Activated CD8-positive, alpha-beta T cell treated with anti-CD3 and anti-CD28 coated beads, Interleukin-2, amount 10 ng/mL, durations not matched to agents 7 days and 5 days (primary cell): Measurements from ENCODE around the gene PRKAG2. TPM values are rescaled to one million over a fixed set of nuclear protein-coding genes. Genes with fewer than 3 reads are reported as not detected.
A peak's percentile ranks its signal among the peaks of the same experiment; 100 is the strongest.

Source experiments
- ATAC-seq: fragments of 150-1000 bp; cut with Tn5 transposase; one replicate; pipeline ENCODE4 v1.10.0; 2021; ENCODE audit warnings: moderate library complexity
- CTCF ChIA-PET: fragments of 350-600 bp; sonication (Branson Sonifier 250); formaldehyde crosslinking; loops from one replicate; lab custom pipeline; 2021; ENCODE audit warnings: antibody characterized with exemption; lab: Charles Lee
- POLR2A ChIA-PET: fragments of 350-600 bp; sonication (Branson Sonifier 250); formaldehyde crosslinking; loops from one replicate; lab custom pipeline; 2021; ENCODE audit warnings: antibody characterized with exemption; lab: Charles Lee
- DNase-seq: peaks from one replicate; pipeline ENCODE4 v3.0.0-alpha.2; 2020
- H3K27ac Mint-ChIP-seq: one replicate; pipeline ENCODE4 v1.8.0; 2021; ENCODE audit warnings: mild to moderate bottlenecking, mixed read lengths
- H3K27me3 Mint-ChIP-seq: one replicate; pipeline ENCODE4 v1.8.0; 2021; ENCODE audit warnings: low read depth, mixed read lengths
- H3K36me3 Mint-ChIP-seq: one replicate; pipeline ENCODE4 v1.8.0; 2021; ENCODE audit warnings: low read depth, mixed read lengths
- H3K4me1 Mint-ChIP-seq: one replicate; pipeline ENCODE4 v1.8.0; 2021; ENCODE audit warnings: low read depth, mixed read lengths
- H3K4me3 Mint-ChIP-seq: one replicate; pipeline ENCODE4 v1.8.0; 2021; ENCODE audit warnings: mild to moderate bottlenecking, mixed read lengths
- H3K9me3 Mint-ChIP-seq: one replicate; pipeline ENCODE4 v1.8.0; 2022; ENCODE audit warnings: mixed read lengths; ENCODE audit not compliant: insufficient read depth
- total RNA-seq, 2 experiments: library from RNA; stranded (reverse); gene quantifications; one replicate each; pipeline ENCODE4 v1.2.3, GENCODE V29; 2021

The PRKAG2 gene
- total RNA-seq, 2 experiments from 2014 or later, result 23.6 to 28.3 TPM

GRCh38 chr7:151851782-151852181 is 25.1 kb downstream of the PRKAG2 start:
- Mint-ChIP-seq H3K36me3 (no peaks in the 10 kb centered on the region), H3K9me3 (no peaks in the 10 kb centered on the region), H3K4me3 (peak overlapping the region; percentile 53), H3K27me3 (no peaks in the 10 kb centered on the region), H3K4me1 (peaks cover 25% of the 10 kb centered on the region), H3K27ac (peak overlapping the region; percentile 24)
- CTCF ChIA-PET, result interaction anchor here (0.8 to 1.9 kb wide), 2 partner anchors 12 to 70 kb away, joined by 3 to 6 read pairs; no protein-coding TSS in a partner anchor
- ATAC-seq (peak; percentile 26), DNase-seq (no peak)
- POLR2A ChIA-PET, result interaction anchor here (1.0 kb wide), 1 partner anchor 13 kb away, joined by 3 read pairs; no protein-coding TSS in a partner anchor

GRCh38 chr7:151851145-151851751 is 25.7 kb downstream of the PRKAG2 start:
- Mint-ChIP-seq H3K36me3 (no peaks in the 10 kb centered on the region), H3K4me1 (peaks cover 25% of the 10 kb centered on the region), H3K4me3 (peak overlapping the region; percentile 53), H3K9me3 (no peaks in the 10 kb centered on the region), H3K27me3 (no peaks in the 10 kb centered on the region), H3K27ac (peak overlapping the region; percentile 24)
- ChIA-PET POLR2A (interaction anchor here (1.0 kb wide), 1 partner anchor 12 kb away, joined by 3 read pairs; no protein-coding TSS in a partner anchor), CTCF (interaction anchor here (0.8 to 1.9 kb wide), 4 partner anchors 11 to 91 kb away, joined by 3 to 6 read pairs (median 3); no protein-coding TSS in a partner anchor)
- ATAC-seq (peak; percentile 72), DNase-seq (peak; percentile 48)

- H3K4me3 Mint-ChIP-seq, result peak overlapping the region; percentile 53
- ChIA-PET CTCF (interaction anchor here (0.9 to 1.9 kb wide), 4 partner anchors 10 to 90 kb away, joined by 3 to 6 read pairs (median 4); no protein-coding TSS in a partner anchor), POLR2A (interaction anchor here (1.0 kb wide), 1 partner anchor 12 kb away, joined by 3 read pairs; no protein-coding TSS in a partner anchor)
- H3K27ac Mint-ChIP-seq, result peak overlapping the region; percentile 20
- DNase-seq (no peak), ATAC-seq (no peak)
- no peaks in the 10 kb centered on the region for H3K9me3 Mint-ChIP-seq
- no peaks in the 10 kb centered on the region for H3K36me3 Mint-ChIP-seq
- H3K27me3 Mint-ChIP-seq, result no peaks in the 10 kb centered on the region
- H3K4me1 Mint-ChIP-seq, result peaks cover 25% of the 10 kb centered on the region
Observed at GRCh38 chr7:151850491-151851124, 26.3 kb downstream of the PRKAG2 start.

GRCh38 chr7:151849879-151850260 is 27.0 kb downstream of the PRKAG2 start:
- Mint-ChIP-seq H3K4me3 (no peak overlapping the region), H3K9me3 (no peaks in the 10 kb centered on the region), H3K27me3 (no peaks in the 10 kb centered on the region), H3K4me1 (peaks cover 25% of the 10 kb centered on the region), H3K36me3 (no peaks in the 10 kb centered on the region), H3K27ac (no peak overlapping the region)
- ChIA-PET CTCF (interaction anchor here (0.9 kb wide), 1 partner anchor 31 kb away, joined by 4 read pairs; no protein-coding TSS in a partner anchor), POLR2A (no interaction called here)
- DNase-seq (no peak), ATAC-seq (no peak)

- Mint-ChIP-seq H3K9me3 (no peaks in the 10 kb centered on the region), H3K27ac (no peak overlapping the region), H3K27me3 (no peaks in the 10 kb centered on the region), H3K4me1 (peaks cover 25% of the 10 kb centered on the region), H3K36me3 (no peaks in the 10 kb centered on the region), H3K4me3 (no peak overlapping the region)
- POLR2A ChIA-PET, result no interaction called here
- ATAC-seq (no peak), DNase-seq (no peak)
- CTCF ChIA-PET, result interaction anchor here (0.9 kb wide), 1 partner anchor 32 kb away, joined by 4 read pairs; no protein-coding TSS in a partner anchor
Observed at GRCh38 chr7:151849008-151849878, 27.7 kb downstream of the PRKAG2 start.

GRCh38 chr7:151847681-151848081 is 29.2 kb downstream of the PRKAG2 start:
- H3K4me1 Mint-ChIP-seq, result peaks cover 22% of the 10 kb centered on the region
- ATAC-seq, result no peak
- ChIA-PET POLR2A (no interaction called here), CTCF (no interaction called here)
- no peak overlapping the region for H3K4me3 Mint-ChIP-seq
- no peaks in the 10 kb centered on the region for H3K36me3 Mint-ChIP-seq
- no peaks in the 10 kb centered on the region for H3K9me3 Mint-ChIP-seq
- H3K27me3 Mint-ChIP-seq, result no peaks in the 10 kb centered on the region
- H3K27ac Mint-ChIP-seq, result no peak overlapping the region
- DNase-seq, result no peak

- Mint-ChIP-seq H3K27me3 (no peaks in the 10 kb centered on the region), H3K9me3 (no peaks in the 10 kb centered on the region), H3K36me3 (no peaks in the 10 kb centered on the region), H3K4me3 (no peak overlapping the region), H3K4me1 (peaks cover 17% of the 10 kb centered on the region), H3K27ac (no peak overlapping the region)
- DNase-seq (no peak), ATAC-seq (no peak)
- POLR2A ChIA-PET, result no interaction called here
- CTCF ChIA-PET, result no interaction called here
Observed at GRCh38 chr7:151847136-151847535, 29.8 kb downstream of the PRKAG2 start.

- ChIA-PET CTCF (interaction anchor here (1.6 kb wide), 1 partner anchor 62 kb away, joined by 5 read pairs; no protein-coding TSS in a partner anchor), POLR2A (no interaction called here)
- no peak for DNase-seq
Observed at GRCh38 chr7:151845412-151846205, 31.3 kb downstream of the PRKAG2 start.

GRCh38 chr7:151844825-151845200 is 32.1 kb downstream of the PRKAG2 start:
- Mint-ChIP-seq H3K9me3 (no peaks in the 10 kb centered on the region), H3K4me1 (no peaks in the 10 kb centered on the region), H3K36me3 (no peaks in the 10 kb centered on the region), H3K27me3 (no peaks in the 10 kb centered on the region), H3K27ac (no peak overlapping the region), H3K4me3 (no peak overlapping the region)
- ChIA-PET CTCF (no interaction called here), POLR2A (no interaction called here)
- ATAC-seq (no peak), DNase-seq (no peak)

More at GRCh38 chr7:151845412-151846205, 31.3 kb downstream of the PRKAG2 start:
- Mint-ChIP-seq H3K27me3 (no peaks in the 10 kb centered on the region), H3K36me3 (no peaks in the 10 kb centered on the region), H3K27ac (no peak overlapping the region), H3K9me3 (no peaks in the 10 kb centered on the region), H3K4me1 (peaks cover 2% of the 10 kb centered on the region), H3K4me3 (no peak overlapping the region)
- no peak for ATAC-seq

GRCh38 chr7:151844071-151844824 is 32.7 kb downstream of the PRKAG2 start:
- Mint-ChIP-seq H3K36me3 (no peaks in the 10 kb centered on the region), H3K4me3 (no peak overlapping the region), H3K27ac (no peak overlapping the region), H3K4me1 (no peaks in the 10 kb centered on the region), H3K27me3 (no peaks in the 10 kb centered on the region), H3K9me3 (no peaks in the 10 kb centered on the region)
- ChIA-PET CTCF (no interaction called here), POLR2A (no interaction called here)
- DNase-seq, result no peak
- no peak for ATAC-seq
